HepG2 (cell line): ENCODE data around the gene PPFIA3. TPM values are rescaled to one million over a fixed set of nuclear protein-coding genes. Genes with fewer than 3 reads are reported as not detected.

Experiments used
- ATF7 ChIP-seq, 2 experiments: fragments of 450-650 bp in 1 of 2; sonication (generic) in 1 of 2; formaldehyde crosslinking in 1 of 2; IDR thresholded peaks; 2 replicates each; pipeline versions ENCODE4 v1.4.0 to v1.6.1; 2016 to 2020; ENCODE audit warnings: antibody characterized with exemption in 1 of 2, mild to moderate bottlenecking in 1 of 2, missing genetic modification reagents in 1 of 2
- FOXA1 ChIP-seq, 2 experiments: fragments of 450-650 bp in 1 of 2; sonication (generic) in 1 of 2; formaldehyde crosslinking in 1 of 2; IDR thresholded peaks; 2 replicates each; pipeline versions ENCODE4 v1.4.0 to v1.6.1; 2016 to 2020; ENCODE audit warnings: missing genetic modification reagents in 1 of 2
- HDAC1 ChIP-seq: sonication (generic); formaldehyde crosslinking; IDR thresholded peaks from 2 replicates; pipeline ENCODE4 v1.5.1; 2020; ENCODE audit warnings: mild to moderate bottlenecking, missing genetic modification reagents
- KDM5B ChIP-seq: sonication (generic); formaldehyde crosslinking; IDR thresholded peaks from 2 replicates; pipeline ENCODE4 v1.4.0; 2020; ENCODE audit warnings: missing genetic modification reagents, mild to moderate bottlenecking, borderline replicate concordance
- MAX ChIP-seq: IDR thresholded peaks from 2 replicates; pipeline ENCODE4 v1.6.1; 2012; ENCODE audit warnings: inconsistent platforms
- MED1 ChIP-seq: sonication (generic); formaldehyde crosslinking; IDR thresholded peaks from 2 replicates; pipeline ENCODE4 v1.4.0; 2020; ENCODE audit warnings: missing genetic modification reagents
- MTA1 ChIP-seq: sonication (generic); formaldehyde crosslinking; IDR thresholded peaks from 2 replicates; pipeline ENCODE4 v1.4.0; 2020; ENCODE audit warnings: missing genetic modification reagents, mild to moderate bottlenecking, borderline replicate concordance
- PLRG1 ChIP-seq: fragments of 450-650 bp; conservative IDR thresholded peaks from 2 replicates; pipeline ENCODE4 v1.6.1; 2016
- RAD51 ChIP-seq: fragments of 450-650 bp; IDR thresholded peaks from 2 replicates; pipeline ENCODE4 v1.6.1; 2016; ENCODE audit warnings: borderline replicate concordance
- REST ChIP-seq, 2 experiments: IDR thresholded peaks; 2 replicates each; pipeline ENCODE4 v1.6.1; 2011 to 2012; ENCODE audit warnings: low read length in 2 of 2, borderline replicate concordance in 1 of 2, low read depth in 1 of 2, mild to moderate bottlenecking in 1 of 2, moderate library complexity in 1 of 2
- RFXAP ChIP-seq: sonication (generic); formaldehyde crosslinking; IDR thresholded peaks from 2 replicates; pipeline ENCODE4 v1.4.0; 2020; ENCODE audit warnings: missing genetic modification reagents, borderline replicate concordance
- SALL1 ChIP-seq: sonication (generic); formaldehyde crosslinking; IDR thresholded peaks from 2 replicates; pipeline ENCODE4 v1.8.0; 2022; ENCODE audit warnings: mild to moderate bottlenecking, missing genetic modification reagents
- TARDBP ChIP-seq: sonication (generic); formaldehyde crosslinking; IDR thresholded peaks from 2 replicates; pipeline ENCODE4 v1.8.0; 2022; ENCODE audit warnings: mild to moderate bottlenecking, missing genetic modification reagents
- ZKSCAN8 ChIP-seq: IDR thresholded peaks from 2 replicates; pipeline ENCODE4 v1.6.1; 2016; ENCODE audit warnings: borderline replicate concordance, missing genetic modification reagents, missing compliant biosample characterization
- ZNF580 ChIP-seq: IDR thresholded peaks from 2 replicates; pipeline ENCODE4 v1.6.1; 2016; ENCODE audit warnings: low read depth, borderline replicate concordance
- ZNF629 ChIP-seq: sonication (generic); formaldehyde crosslinking; conservative IDR thresholded peaks from 2 replicates; pipeline ENCODE4 v1.5.0; 2020; ENCODE audit warnings: missing genetic modification reagents
- ZNF839 ChIP-seq: sonication (generic); formaldehyde crosslinking; IDR thresholded peaks from 2 replicates; pipeline ENCODE4 v1.4.0; 2020; ENCODE audit warnings: missing genetic modification reagents, mild to moderate bottlenecking, borderline replicate concordance
- polyA plus RNA-seq, 8 experiments: library from polyadenylated mRNA; depleted of rRNA in 3 of 8; stranded (reverse) in 7 of 8; unstranded in 1 of 8; fragments of >200 nt; fragmentation: Illumina TruSeq in 4 of 8; extraction: Trizol in 4 of 8; gene quantifications; 2 replicates each; pipeline versions ENCODE4 v1.2.1 to v1.2.3, GENCODE V29; 2011 to 2016; ENCODE audit warnings: low read depth in 4 of 8, missing spikeins in 1 of 8, mixed read lengths in 1 of 8; ENCODE audit not compliant: insufficient read depth in 1 of 8
- total RNA-seq, 5 experiments: library from RNA; depleted of rRNA; stranded (reverse); fragments of >200 nt; fragmentation: Illumina TruSeq; extraction: Trizol; gene quantifications; 2 replicates each; pipeline ENCODE4 v1.2.3, GENCODE V29; 2016; ENCODE audit warnings: low read depth in 1 of 5
- TF ChIP-seq, protein P1 (sequence below): sonication (generic); formaldehyde crosslinking; IDR thresholded peaks from 2 replicates; pipeline ENCODE4 v1.4.0; 2020; ENCODE audit warnings: missing genetic modification reagents
- TF ChIP-seq, protein P2 (sequence below): sonication (generic); formaldehyde crosslinking; IDR thresholded peaks from 2 replicates; pipeline ENCODE4 v1.9.0; 2022; ENCODE audit warnings: low read depth, missing genetic modification reagents
- TF ChIP-seq, protein P3 (sequence below): sonication (generic); formaldehyde crosslinking; IDR thresholded peaks from 2 replicates; pipeline ENCODE4 v1.4.0; 2020; ENCODE audit warnings: missing genetic modification reagents

Gene PPFIA3
- total and polyA plus RNA-seq, 2 of the 13 experiments (the other 11 are each of a cell fraction or from before 2014, with no cell fraction given): 6.7 to 8.6 TPM

GRCh38 chr19:49118565-49119410 is 556 bp upstream of the PPFIA3 start, which contains the start of gene C19orf73 (continued):
- TF ChIP-seq MED1 (CRISPR knock-in tag) (peak; percentile 64; the same call in 1 of the 2 replicates), MTA1 (peak; percentile 91), MAX (peak; percentile 98), PLRG1 (no peak), HDAC1 (peak; percentile 85), TARDBP (CRISPR knock-in tag) (peak; percentile 65; the same call in 1 of the 2 replicates), KDM5B (peak; percentile 73), REST (IDR thresholded peaks at IDR 0.05; ENCODE audit: borderline replicate concordance in 1 of 2, low read depth in 1 of 2, low read length in 2 of 2) (peak in 1 of 2 experiments; percentile 55; a peak in 2 of 4 replicates), ATF7 (IDR thresholded peaks at IDR 0.05) (peak; percentile 83), ATF7 (CRISPR knock-in tag; IDR thresholded peaks at IDR 0.05) (peak; percentile 98), ZKSCAN8 (CRISPR knock-in tag) (0 out of 2 replicates have a peak, but pooled peaks have one; percentile 53), RAD51 (no peak), FOXA1 (IDR thresholded peaks at IDR 0.05) (no peak), FOXA1 (CRISPR knock-in tag; IDR thresholded peaks at IDR 0.05) (peak; percentile 2; the same call in 1 of the 2 replicates), ZNF839 (CRISPR knock-in tag) (no peak), RFXAP (CRISPR knock-in tag) (peak; percentile 86), SALL1 (CRISPR knock-in tag) (peak; percentile 88), ZNF580 (CRISPR knock-in tag) (peak; percentile 60; the same call in 1 of the 2 replicates), ZNF629 (CRISPR knock-in tag) (0 out of 2 replicates have a peak, but pooled peaks have one; percentile 31)
- TF ChIP-seq, protein P1, sequence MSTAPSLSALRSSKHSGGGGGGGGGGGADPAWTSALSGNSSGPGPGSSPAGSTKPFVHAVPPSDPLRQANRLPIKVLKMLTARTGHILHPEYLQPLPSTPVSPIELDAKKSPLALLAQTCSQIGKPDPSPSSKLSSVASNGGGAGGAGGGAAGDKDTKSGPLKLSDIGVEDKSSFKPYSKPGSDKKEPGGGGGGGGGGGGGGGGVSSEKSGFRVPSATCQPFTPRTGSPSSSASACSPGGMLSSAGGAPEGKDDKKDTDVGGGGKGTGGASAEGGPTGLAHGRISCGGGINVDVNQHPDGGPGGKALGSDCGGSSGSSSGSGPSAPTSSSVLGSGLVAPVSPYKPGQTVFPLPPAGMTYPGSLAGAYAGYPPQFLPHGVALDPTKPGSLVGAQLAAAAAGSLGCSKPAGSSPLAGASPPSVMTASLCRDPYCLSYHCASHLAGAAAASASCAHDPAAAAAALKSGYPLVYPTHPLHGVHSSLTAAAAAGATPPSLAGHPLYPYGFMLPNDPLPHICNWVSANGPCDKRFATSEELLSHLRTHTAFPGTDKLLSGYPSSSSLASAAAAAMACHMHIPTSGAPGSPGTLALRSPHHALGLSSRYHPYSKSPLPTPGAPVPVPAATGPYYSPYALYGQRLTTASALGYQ (CRISPR knock-in tag): peak; percentile 64; the same call in 1 of the 2 replicates
- TF ChIP-seq, protein P2, sequence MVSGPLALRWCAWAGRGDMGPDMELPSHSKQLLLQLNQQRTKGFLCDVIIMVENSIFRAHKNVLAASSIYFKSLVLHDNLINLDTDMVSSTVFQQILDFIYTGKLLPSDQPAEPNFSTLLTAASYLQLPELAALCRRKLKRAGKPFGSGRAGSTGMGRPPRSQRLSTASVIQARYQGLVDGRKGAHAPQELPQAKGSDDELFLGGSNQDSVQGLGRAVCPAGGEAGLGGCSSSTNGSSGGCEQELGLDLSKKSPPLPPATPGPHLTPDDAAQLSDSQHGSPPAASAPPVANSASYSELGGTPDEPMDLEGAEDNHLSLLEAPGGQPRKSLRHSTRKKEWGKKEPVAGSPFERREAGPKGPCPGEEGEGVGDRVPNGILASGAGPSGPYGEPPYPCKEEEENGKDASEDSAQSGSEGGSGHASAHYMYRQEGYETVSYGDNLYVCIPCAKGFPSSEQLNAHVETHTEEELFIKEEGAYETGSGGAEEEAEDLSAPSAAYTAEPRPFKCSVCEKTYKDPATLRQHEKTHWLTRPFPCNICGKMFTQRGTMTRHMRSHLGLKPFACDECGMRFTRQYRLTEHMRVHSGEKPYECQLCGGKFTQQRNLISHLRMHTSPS: no peak
- TF ChIP-seq, protein P3, sequence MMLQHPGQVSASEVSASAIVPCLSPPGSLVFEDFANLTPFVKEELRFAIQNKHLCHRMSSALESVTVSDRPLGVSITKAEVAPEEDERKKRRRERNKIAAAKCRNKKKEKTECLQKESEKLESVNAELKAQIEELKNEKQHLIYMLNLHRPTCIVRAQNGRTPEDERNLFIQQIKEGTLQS (CRISPR knock-in tag): peak; percentile 86
